Stimulated activated effector memory CD8-positive, alpha-beta T cell treated with anti-CD3 and anti-CD28 coated beads, Interleukin-12 subunit alpha, Interleukin-12 subunit beta, amount 100 ng/mL, for 72 hours (primary cell): ENCODE measurements around the gene FCHO2.

Source experiments
- ATAC-seq: fragments of 150-1000 bp; cut with Tn5 transposase; 2 replicates; pipeline ENCODE4 v1.10.0; 2021
- DNase-seq, 2 donors: peaks; one replicate each; pipeline ENCODE4 v3.0.0; 2021 to 2022; ENCODE audit warnings: low spot score in 2 of 2
- H3K27ac Mint-ChIP-seq: one replicate; pipeline ENCODE4 v1.8.0; 2022; ENCODE audit warnings: mild to moderate bottlenecking, mixed read lengths
- H3K36me3 Mint-ChIP-seq: one replicate; pipeline ENCODE4 v1.8.0; 2022; ENCODE audit warnings: mild to moderate bottlenecking, mixed read lengths
- H3K4me1 Mint-ChIP-seq: one replicate; pipeline ENCODE4 v1.8.0; 2022; ENCODE audit warnings: mixed read lengths
- H3K4me3 Mint-ChIP-seq: one replicate; pipeline ENCODE4 v1.8.0; 2022; ENCODE audit warnings: mild to moderate bottlenecking, mixed read lengths
- H3K9me3 Mint-ChIP-seq: one replicate; pipeline ENCODE4 v1.8.0; 2022; ENCODE audit warnings: mixed read lengths

FCHO2 gene

DNA sequence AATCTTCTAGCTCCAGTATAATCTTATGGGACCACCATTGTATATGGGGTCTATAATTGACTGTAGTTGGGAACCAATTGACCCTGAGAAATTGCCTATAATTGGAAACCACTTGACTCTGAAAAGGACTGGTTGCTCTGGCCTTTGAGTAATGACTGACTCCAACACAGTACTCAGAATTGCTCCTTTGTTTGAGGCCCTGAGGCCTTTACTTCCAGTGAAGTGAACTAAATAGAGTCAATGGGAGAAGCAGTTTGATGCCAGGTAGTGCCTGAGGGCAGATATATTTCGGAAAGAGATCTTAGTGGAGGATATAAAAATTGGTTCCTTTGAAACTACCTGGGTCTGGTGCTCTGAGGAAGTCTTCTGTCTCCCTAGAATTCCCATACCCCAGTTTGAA, 148.5 kb downstream of the FCHO2 start:
- ATAC-seq (no peak), DNase-seq (no peak)
- no peaks in the 10 kb centered on the region for H3K9me3 Mint-ChIP-seq
- H3K27ac Mint-ChIP-seq: no peak overlapping the region
- H3K36me3 Mint-ChIP-seq: no peaks in the 10 kb centered on the region
- H3K4me1 Mint-ChIP-seq: no peaks in the 10 kb centered on the region
- no peak overlapping the region for H3K4me3 Mint-ChIP-seq

DNA sequence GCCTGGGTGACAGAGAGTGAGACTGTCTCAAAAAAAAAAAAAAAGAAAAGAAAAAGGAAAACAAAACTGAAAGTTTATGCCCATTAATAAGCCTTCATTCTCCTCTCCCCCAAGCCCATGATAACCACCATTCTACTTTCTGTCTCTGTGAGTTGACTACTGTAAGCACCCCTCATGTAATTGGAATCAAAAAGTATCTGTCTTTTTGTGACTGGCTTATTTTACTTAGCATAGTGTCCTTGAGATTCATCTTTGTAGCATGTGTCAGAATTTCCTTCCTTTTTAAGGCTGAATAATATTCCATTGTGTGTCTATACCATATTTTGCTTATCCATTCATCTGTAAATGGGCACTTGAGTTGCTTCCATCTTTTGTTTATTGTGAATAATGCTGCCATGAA, 150.5 kb downstream of the FCHO2 start:
- no peaks in the 10 kb centered on the region for H3K9me3 Mint-ChIP-seq

DNA sequence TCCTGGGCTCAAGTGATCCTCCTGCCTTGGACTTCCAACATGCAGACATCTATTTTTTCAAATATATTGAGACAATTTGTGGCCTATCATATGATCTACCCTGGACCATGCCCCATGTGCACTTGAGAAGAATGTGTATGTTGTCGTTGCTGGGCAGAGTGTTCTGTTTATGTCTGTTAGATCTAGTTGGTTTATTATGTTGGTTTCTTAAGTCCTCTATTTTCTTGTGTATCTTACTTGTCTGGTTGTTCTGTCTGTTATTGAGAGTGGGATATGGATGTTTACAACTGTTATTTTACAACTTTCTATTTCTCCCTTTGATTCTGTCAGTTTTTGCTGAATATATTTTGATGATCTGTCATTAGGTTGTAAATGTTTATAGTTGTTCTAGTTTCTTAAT, 154.3 kb downstream of the FCHO2 start:
- ATAC-seq: no peak
- no peaks in the 10 kb centered on the region for H3K36me3 Mint-ChIP-seq
- no peak overlapping the region for H3K27ac Mint-ChIP-seq
- H3K4me3 Mint-ChIP-seq: no peak overlapping the region
- H3K9me3 Mint-ChIP-seq: peaks cover 4% of the 10 kb centered on the region
- no peak for DNase-seq
- H3K4me1 Mint-ChIP-seq: no peaks in the 10 kb centered on the region

More for the DNA sequence above, 150.5 kb downstream of the FCHO2 start:
- Mint-ChIP-seq H3K27ac (no peak overlapping the region), H3K4me1 (no peaks in the 10 kb centered on the region), H3K36me3 (no peaks in the 10 kb centered on the region), H3K4me3 (no peak overlapping the region)
- DNase-seq (no peak), ATAC-seq (no peak)

GRCh38 chr5:73111536-73111935, 155.7 kb downstream of the FCHO2 start:
- no peaks in the 10 kb centered on the region for H3K4me1 Mint-ChIP-seq
- H3K9me3 Mint-ChIP-seq: peaks cover 4% of the 10 kb centered on the region
- DNase-seq (no peak), ATAC-seq (no peak)
- H3K36me3 Mint-ChIP-seq: no peaks in the 10 kb centered on the region
- H3K27ac Mint-ChIP-seq: no peak overlapping the region
- H3K4me3 Mint-ChIP-seq: no peak overlapping the region

GRCh38 chr5:73112359-73112758, 156.5 kb downstream of the FCHO2 start:
- H3K4me1 Mint-ChIP-seq: no peaks in the 10 kb centered on the region
- H3K36me3 Mint-ChIP-seq: no peaks in the 10 kb centered on the region
- no peak for ATAC-seq

GRCh38 chr5:73114044-73114688, 158.3 kb downstream of the FCHO2 start:
- Mint-ChIP-seq H3K36me3 (no peaks in the 10 kb centered on the region), H3K4me1 (peaks cover 2% of the 10 kb centered on the region), H3K9me3 (peaks cover 4% of the 10 kb centered on the region), H3K4me3 (no peak overlapping the region), H3K27ac (no peak overlapping the region)
- DNase-seq (peak in 1 of 2 donors; percentile 29), ATAC-seq (no peak)

More at GRCh38 chr5:73112359-73112758, 156.5 kb downstream of the FCHO2 start:
- H3K9me3 Mint-ChIP-seq: peaks cover 4% of the 10 kb centered on the region
- no peak overlapping the region for H3K27ac Mint-ChIP-seq
- DNase-seq: peak in 1 of 2 donors; percentile 25
- no peak overlapping the region for H3K4me3 Mint-ChIP-seq

DNA sequence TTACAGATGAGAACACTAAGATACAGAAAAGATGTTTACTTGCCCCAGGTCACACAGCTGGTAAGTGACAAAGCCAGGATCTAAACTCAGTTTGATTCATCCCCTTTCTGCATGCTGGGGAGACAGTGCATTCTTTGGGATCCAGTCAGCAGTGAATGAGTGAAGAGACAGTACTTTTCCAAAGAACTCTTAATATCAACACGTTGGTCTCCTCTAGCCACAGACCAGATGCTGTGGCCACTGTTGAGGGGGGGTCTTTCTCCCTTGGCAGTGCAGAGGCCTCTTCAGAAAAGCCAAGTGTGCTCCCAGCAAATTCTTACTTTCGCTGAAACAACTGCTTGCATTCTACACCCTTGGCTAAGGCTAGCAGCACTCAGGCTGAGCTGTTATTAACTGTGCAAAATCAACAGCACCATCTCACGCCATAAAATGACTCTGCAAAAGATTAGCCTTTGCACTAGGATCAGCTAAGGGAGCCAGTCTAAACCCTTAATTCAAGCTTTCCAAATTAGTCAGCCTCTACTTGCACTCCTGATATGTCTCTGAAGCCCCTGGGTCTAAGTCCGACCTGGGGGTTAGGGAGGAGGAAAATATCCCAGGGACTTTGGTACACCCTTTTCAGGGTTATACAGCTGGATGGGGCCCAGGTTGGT, 159.7 kb downstream of the FCHO2 start:
- peaks cover 4% of the 10 kb centered on the region for H3K9me3 Mint-ChIP-seq
- ATAC-seq (no peak), DNase-seq (peak in 1 of 2 donors; percentile 34)
- no peak overlapping the region for H3K4me3 Mint-ChIP-seq
- no peak overlapping the region for H3K27ac Mint-ChIP-seq
- H3K4me1 Mint-ChIP-seq: peaks cover 10% of the 10 kb centered on the region
- no peaks in the 10 kb centered on the region for H3K36me3 Mint-ChIP-seq

- no peak for ATAC-seq
- Mint-ChIP-seq H3K4me1 (peaks cover 19% of the 10 kb centered on the region), H3K36me3 (no peaks in the 10 kb centered on the region), H3K27ac (no peak overlapping the region), H3K9me3 (peaks cover 4% of the 10 kb centered on the region), H3K4me3 (no peak overlapping the region)
- DNase-seq: peak in 1 of 2 donors; percentile 29
Observed at GRCh38 chr5:73116506-73116905, 160.7 kb downstream of the FCHO2 start.

DNA sequence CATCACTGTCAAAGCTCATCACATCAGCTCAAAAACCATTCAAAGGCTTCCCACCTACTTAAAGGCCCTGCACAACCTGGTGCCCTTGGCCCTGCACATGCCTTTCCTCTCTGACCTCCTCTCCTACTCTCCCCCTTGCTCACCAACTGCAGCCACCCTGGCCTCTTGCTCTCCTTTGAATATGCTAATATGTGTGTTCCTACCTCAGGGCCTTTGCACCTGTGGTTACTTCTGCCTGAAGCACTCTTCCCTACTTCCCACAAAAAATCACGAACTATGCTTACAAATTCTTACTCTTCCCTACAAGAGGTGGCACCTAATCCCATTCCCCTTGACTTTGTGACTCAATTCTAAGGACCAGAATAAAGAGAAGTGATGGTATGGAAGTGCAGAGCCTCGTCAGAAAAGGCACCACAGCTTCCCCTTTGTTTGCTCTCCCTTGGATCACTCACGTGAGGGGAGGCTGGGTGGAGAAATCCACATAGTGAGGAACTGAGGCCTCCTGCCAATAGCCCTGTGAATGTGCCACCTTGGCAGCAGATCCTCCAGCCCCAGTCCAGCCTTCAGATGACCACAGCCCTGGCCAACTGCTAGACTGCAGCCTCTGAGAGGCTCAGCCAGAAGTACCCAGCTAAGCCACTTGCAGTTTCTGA, 161.4 kb downstream of the FCHO2 start:
- no peak overlapping the region for H3K27ac Mint-ChIP-seq
- ATAC-seq (no peak), DNase-seq (peak in 1 of 2 donors; percentile 22)
- no peaks in the 10 kb centered on the region for H3K36me3 Mint-ChIP-seq
- peaks cover 22% of the 10 kb centered on the region for H3K4me1 Mint-ChIP-seq
- no peak overlapping the region for H3K4me3 Mint-ChIP-seq
- peaks cover 4% of the 10 kb centered on the region for H3K9me3 Mint-ChIP-seq

DNA sequence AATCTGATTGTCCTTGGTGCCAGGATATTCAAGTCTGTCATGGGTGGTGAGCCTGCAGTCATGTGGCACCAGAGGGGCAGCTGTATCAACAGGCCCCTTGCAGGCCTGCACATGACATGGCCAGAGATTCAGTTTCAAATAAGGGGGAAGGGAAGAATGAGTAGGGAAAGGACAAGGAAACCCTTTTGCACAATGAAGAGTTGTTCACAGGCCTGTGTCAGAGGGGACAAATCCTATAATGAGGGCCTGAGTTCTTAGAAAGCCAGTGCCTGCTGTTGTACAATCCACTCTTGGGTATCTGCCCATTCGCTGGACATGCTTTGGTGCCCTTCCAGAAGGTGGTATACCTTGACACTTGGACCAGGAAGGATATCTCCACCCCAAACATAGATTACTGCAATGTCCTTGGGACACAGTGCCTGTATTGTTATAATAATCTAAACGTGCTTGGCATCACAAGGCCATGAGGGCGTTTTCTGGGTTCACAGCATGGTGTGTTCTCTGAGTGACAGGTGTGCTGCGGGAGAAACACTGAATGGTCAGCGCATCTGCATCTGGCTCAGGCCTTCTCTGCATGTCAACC, 162.6 kb downstream of the FCHO2 start:
- Mint-ChIP-seq H3K27ac (no peak overlapping the region), H3K4me1 (peaks cover 33% of the 10 kb centered on the region), H3K36me3 (no peaks in the 10 kb centered on the region), H3K9me3 (no peaks in the 10 kb centered on the region), H3K4me3 (no peak overlapping the region)
- ATAC-seq: no peak
- peak in 1 of 2 donors; percentile 44 for DNase-seq

GRCh38 chr5:73119451-73120157, 163.8 kb downstream of the FCHO2 start:
- H3K4me1 Mint-ChIP-seq: peaks cover 44% of the 10 kb centered on the region
- peak overlapping the region; percentile 72 for H3K4me3 Mint-ChIP-seq

GRCh38 chr5:73120222-73121118, 164.6 kb downstream of the FCHO2 start, which contains the start of gene TMEM171:
Gene TMEM171 (plus strand): TSS chr5:73120575. CDS start chr5:73123374, 2,799 bp downstream.
- ATAC-seq (peak; percentile 59), DNase-seq (peak in 1 of 2 donors; percentile 47)
- H3K27ac Mint-ChIP-seq: peak within 1 kb of the TSS; percentile 80
- peaks cover 48% of the 10 kb centered on the region for H3K4me1 Mint-ChIP-seq
- no peaks in the 10 kb centered on the region for H3K9me3 Mint-ChIP-seq
- no peaks in the 10 kb centered on the region for H3K36me3 Mint-ChIP-seq
- H3K4me3 Mint-ChIP-seq: peak within 1 kb of the TSS; percentile 72

More at GRCh38 chr5:73119451-73120157, 163.8 kb downstream of the FCHO2 start:
- no peaks in the 10 kb centered on the region for H3K36me3 Mint-ChIP-seq
- H3K27ac Mint-ChIP-seq: peak overlapping the region; percentile 80
- ATAC-seq: peak; percentile 79
- DNase-seq: peak in 1 of 2 donors; percentile 54
- H3K9me3 Mint-ChIP-seq: no peaks in the 10 kb centered on the region

- DNase-seq (no peak), ATAC-seq (no peak)
- Mint-ChIP-seq H3K9me3 (no peaks in the 10 kb centered on the region), H3K4me1 (peaks cover 48% of the 10 kb centered on the region), H3K4me3 (peak overlapping the region; percentile 72), H3K27ac (no peak overlapping the region), H3K36me3 (no peaks in the 10 kb centered on the region)
Observed at GRCh38 chr5:73121119-73121463, 165.2 kb downstream of the FCHO2 start.
